Medulla oblongata (tissue), 1 donor: ENCODE results near the gene TRMT61B.

ENCODE experiments used
- DNase-seq: peaks from one replicate; pipeline ENCODE4 v3.0.0-alpha.2; 2015; ENCODE audit errors: extremely low spot score

The TRMT61B gene

GRCh38 chr2:28870146-28870891 is at the start of gene TRMT61B:
Gene TRMT61B (minus strand): TSS chr2:28870309. CDS start chr2:28870277, 32 bp downstream.
- DNase-seq, result peak; percentile 95

- no peak for DNase-seq
Observed at GRCh38 chr2:28915939-28916338, 45.8 kb upstream of the TRMT61B start.

GRCh38 chr2:28909655-28910353 is 39.7 kb upstream of the TRMT61B start:
- no peak for DNase-seq

- DNase-seq, result no peak
Observed at GRCh38 chr2:28908172-28908571, 38.1 kb upstream of the TRMT61B start.

GRCh38 chr2:28906821-28907220 is 36.7 kb upstream of the TRMT61B start:
- DNase-seq, result no peak

GRCh38 chr2:28906376-28906775 is 36.3 kb upstream of the TRMT61B start:
- no peak for DNase-seq

- DNase-seq, result no peak
Observed at GRCh38 chr2:28905533-28905932, 35.4 kb upstream of the TRMT61B start.

GRCh38 chr2:28904802-28905457 is 34.8 kb upstream of the TRMT61B start:
- no peak for DNase-seq

- no peak for DNase-seq
Observed at GRCh38 chr2:28904295-28904694, 34.2 kb upstream of the TRMT61B start.

- DNase-seq, result no peak
Observed at GRCh38 chr2:28902584-28902983, 32.5 kb upstream of the TRMT61B start.

- no peak for DNase-seq
Observed at GRCh38 chr2:28901841-28902240, 31.7 kb upstream of the TRMT61B start.

GRCh38 chr2:28901202-28901601 is 31.1 kb upstream of the TRMT61B start:
- peak; percentile 15 for DNase-seq

- no peak for DNase-seq
Observed at GRCh38 chr2:28898048-28898447, 27.9 kb upstream of the TRMT61B start.

- no peak for DNase-seq
Observed at GRCh38 chr2:28896906-28897305, 26.8 kb upstream of the TRMT61B start.

GRCh38 chr2:28895189-28895893 is 25.2 kb upstream of the TRMT61B start:
- peak; percentile 20 for DNase-seq

GRCh38 chr2:28894470-28895188 is 24.5 kb upstream of the TRMT61B start, which contains the start of gene WDR43:
Gene WDR43 (plus strand): TSS chr2:28894667. CDS start chr2:28894699, 32 bp downstream.
- peak; percentile 98 for DNase-seq

GRCh38 chr2:28893488-28893887 is 23.4 kb upstream of the TRMT61B start:
- no peak for DNase-seq

- DNase-seq, result no peak
Observed at GRCh38 chr2:28880193-28880592, 10.1 kb upstream of the TRMT61B start.

- DNase-seq, result no peak
Observed at GRCh38 chr2:28871620-28872019, 1.5 kb upstream of the TRMT61B start.

GRCh38 chr2:28869494-28870145 is 489 bp downstream of the TRMT61B start:
- no peak for DNase-seq

- DNase-seq, result no peak
Observed at GRCh38 chr2:28868611-28869010, 1.5 kb downstream of the TRMT61B start.
